ENCODE measurements around the gene FXYD6.

Gene FXYD6

DNA sequence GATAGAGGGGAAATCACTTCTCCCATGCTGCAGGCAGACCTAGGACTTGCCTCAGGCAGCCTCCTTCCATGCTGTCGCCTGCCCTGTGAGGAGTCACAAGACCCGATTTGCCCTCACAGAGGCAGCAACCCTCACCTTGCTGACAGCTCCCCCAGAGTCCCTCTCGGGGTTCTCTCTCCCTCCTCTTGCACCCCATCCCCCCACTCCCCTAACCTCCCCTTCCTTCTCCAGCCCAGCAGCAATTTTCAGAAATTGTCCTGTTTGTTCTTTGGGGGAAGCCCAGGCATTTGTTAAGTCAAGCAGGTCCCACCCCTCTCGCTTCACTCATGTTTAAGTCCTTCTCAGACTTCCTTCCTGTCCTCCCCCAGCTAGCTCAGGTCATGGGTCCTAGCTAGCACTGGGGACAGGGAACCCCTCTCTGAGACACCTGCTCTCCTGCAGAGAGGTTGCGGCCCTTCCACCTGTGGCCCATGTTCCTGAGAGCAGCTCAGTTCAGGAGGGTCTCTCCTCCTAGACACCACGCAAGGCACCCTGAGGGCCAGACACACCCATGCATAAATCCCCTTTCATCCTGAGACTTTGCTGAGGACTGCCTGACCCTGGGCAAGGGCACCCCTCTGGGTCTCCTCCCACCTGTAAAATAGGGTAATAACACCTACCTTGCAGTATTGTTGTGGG, 45.6 kb downstream of the FXYD6 start:
- TF ChIP-seq, protein P1, sequence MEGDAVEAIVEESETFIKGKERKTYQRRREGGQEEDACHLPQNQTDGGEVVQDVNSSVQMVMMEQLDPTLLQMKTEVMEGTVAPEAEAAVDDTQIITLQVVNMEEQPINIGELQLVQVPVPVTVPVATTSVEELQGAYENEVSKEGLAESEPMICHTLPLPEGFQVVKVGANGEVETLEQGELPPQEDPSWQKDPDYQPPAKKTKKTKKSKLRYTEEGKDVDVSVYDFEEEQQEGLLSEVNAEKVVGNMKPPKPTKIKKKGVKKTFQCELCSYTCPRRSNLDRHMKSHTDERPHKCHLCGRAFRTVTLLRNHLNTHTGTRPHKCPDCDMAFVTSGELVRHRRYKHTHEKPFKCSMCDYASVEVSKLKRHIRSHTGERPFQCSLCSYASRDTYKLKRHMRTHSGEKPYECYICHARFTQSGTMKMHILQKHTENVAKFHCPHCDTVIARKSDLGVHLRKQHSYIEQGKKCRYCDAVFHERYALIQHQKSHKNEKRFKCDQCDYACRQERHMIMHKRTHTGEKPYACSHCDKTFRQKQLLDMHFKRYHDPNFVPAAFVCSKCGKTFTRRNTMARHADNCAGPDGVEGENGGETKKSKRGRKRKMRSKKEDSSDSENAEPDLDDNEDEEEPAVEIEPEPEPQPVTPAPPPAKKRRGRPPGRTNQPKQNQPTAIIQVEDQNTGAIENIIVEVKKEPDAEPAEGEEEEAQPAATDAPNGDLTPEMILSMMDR (IDR thresholded peaks at IDR 0.05): no peak

- TF ChIP-seq, protein P1 (IDR thresholded peaks at IDR 0.05): no peak
Observed at GRCh38 chr11:117830072-117830471, 46.4 kb downstream of the FXYD6 start.

- TF ChIP-seq, protein P1 (IDR thresholded peaks at IDR 0.05): no peak
Observed at GRCh38 chr11:117829369-117829725, 47.1 kb downstream of the FXYD6 start.

DNA sequence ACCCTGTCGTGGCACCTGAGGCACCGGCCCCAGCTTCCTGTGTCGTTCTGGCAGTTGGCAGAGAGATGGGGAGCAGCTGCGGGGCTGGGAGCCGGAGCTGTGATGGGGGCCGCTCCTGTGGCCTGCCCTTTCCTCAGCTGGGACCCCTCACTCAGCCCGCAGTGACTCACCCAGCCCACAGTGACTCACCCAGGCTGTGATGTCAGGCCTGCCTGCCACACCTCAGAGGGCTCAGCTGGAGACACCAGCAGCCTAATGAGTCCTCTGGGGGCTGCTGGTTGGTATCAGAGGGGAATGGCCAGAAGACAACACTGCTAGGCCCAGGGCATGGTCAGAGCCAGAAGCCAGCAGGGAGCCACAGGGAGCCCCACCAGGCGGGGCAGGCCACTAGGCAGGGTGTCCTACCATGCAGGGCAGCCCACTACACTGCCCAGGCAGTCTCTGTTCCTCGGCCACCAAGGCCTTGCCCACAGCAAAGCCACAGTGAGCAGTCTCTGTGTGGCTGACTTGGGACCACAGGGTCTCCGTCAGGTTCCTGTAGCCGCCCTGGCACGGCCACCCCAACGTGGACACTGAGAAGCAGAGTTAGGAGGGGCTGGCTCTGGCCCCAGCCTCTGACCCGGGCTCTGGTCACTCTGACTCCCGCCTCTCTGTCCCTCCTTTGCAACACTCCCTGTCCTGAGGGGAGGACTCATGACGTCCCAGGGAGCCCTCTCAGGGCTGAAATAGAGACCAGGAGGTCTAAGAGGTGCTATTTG, 47.7 kb downstream of the FXYD6 start:
- TF ChIP-seq, protein P1 (IDR thresholded peaks at IDR 0.05): no peak

GRCh38 chr11:117827521-117828511, 48.6 kb downstream of the FXYD6 start:
- TF ChIP-seq, protein P1 (IDR thresholded peaks at IDR 0.05): no peak

GRCh38 chr11:117826832-117827231, 49.6 kb downstream of the FXYD6 start:
- TF ChIP-seq, protein P1 (IDR thresholded peaks at IDR 0.05): no peak

- TF ChIP-seq, protein P1 (IDR thresholded peaks at IDR 0.05): no peak
Observed at GRCh38 chr11:117826190-117826570, 50.3 kb downstream of the FXYD6 start.

Measured in LNCAP (cell line).